HG03354 (cell line): ENCODE measurements around the gene FBXL17.
"Not testable (repeated sequence)": the region's sequence is repeated elsewhere in the genome, so short reads cannot be mapped to it uniquely, and the experiment has no call there.

Experiments
- ATAC-seq: cut with Tn5 transposase; IDR thresholded peaks from one replicate; pipeline ENCODE4 v1.9.1; 2021; ENCODE audit warnings: mild to moderate bottlenecking; ENCODE audit not compliant: unreplicated experiment, poor library complexity, severe bottlenecking

Gene FBXL17

GRCh38 chr5:108381954-108382783 lies at the start of gene FBXL17:
Gene FBXL17, minus strand, starts transcription at chr5:108382098.
- ATAC-seq: peak; percentile 77

GRCh38 chr5:108430931-108431608 lies 49.2 kb upstream of the FBXL17 start:
- ATAC-seq: no peak

- ATAC-seq: no peak
Observed at GRCh38 chr5:108421713-108422112, 39.8 kb upstream of the FBXL17 start.

- no peak for ATAC-seq
Observed at GRCh38 chr5:108420755-108421154, 38.9 kb upstream of the FBXL17 start.

GRCh38 chr5:108420158-108420557 lies 38.3 kb upstream of the FBXL17 start:
- no peak for ATAC-seq

GRCh38 chr5:108418197-108418596 lies 36.3 kb upstream of the FBXL17 start:
- ATAC-seq: no peak

- ATAC-seq: no peak
Observed at GRCh38 chr5:108417166-108417670, 35.3 kb upstream of the FBXL17 start.

- ATAC-seq: no peak
Observed at GRCh38 chr5:108415726-108416125, 33.8 kb upstream of the FBXL17 start.

- no peak for ATAC-seq
Observed at GRCh38 chr5:108409786-108410185, 27.9 kb upstream of the FBXL17 start.

- ATAC-seq: not testable (repeated sequence)
Observed at GRCh38 chr5:108405201-108405600, 23.3 kb upstream of the FBXL17 start.

- no peak for ATAC-seq
Observed at GRCh38 chr5:108398964-108399363, 17.1 kb upstream of the FBXL17 start.

- ATAC-seq: not testable (repeated sequence)
Observed at GRCh38 chr5:108396837-108397236, 14.9 kb upstream of the FBXL17 start.

GRCh38 chr5:108387758-108388157 lies 5.9 kb upstream of the FBXL17 start:
- no peak for ATAC-seq

GRCh38 chr5:108386345-108387061 lies 4.6 kb upstream of the FBXL17 start:
- no peak for ATAC-seq

- ATAC-seq: no peak
Observed at GRCh38 chr5:108384741-108385140, 2.8 kb upstream of the FBXL17 start.

GRCh38 chr5:108382784-108383330 lies 959 bp upstream of the FBXL17 start:
- peak; percentile 2 for ATAC-seq

GRCh38 chr5:108381350-108381953 lies 446 bp downstream of the FBXL17 start:
- ATAC-seq: peak; percentile 53

- ATAC-seq: peak; percentile 36
Observed at GRCh38 chr5:108380531-108381349, 1.2 kb downstream of the FBXL17 start.
